Measurements from ENCODE around the gene KLC4. TPM values are rescaled to one million over a fixed set of nuclear protein-coding genes. Genes with fewer than 3 reads are reported as not detected.

Gene KLC4
- total and polyA plus RNA-seq, 9 of the 15 experiments (the other 6 are each of a cell fraction or from before 2014, with no cell fraction given) = 1.7 to 16.2 (median 7.7) TPM

DNA sequence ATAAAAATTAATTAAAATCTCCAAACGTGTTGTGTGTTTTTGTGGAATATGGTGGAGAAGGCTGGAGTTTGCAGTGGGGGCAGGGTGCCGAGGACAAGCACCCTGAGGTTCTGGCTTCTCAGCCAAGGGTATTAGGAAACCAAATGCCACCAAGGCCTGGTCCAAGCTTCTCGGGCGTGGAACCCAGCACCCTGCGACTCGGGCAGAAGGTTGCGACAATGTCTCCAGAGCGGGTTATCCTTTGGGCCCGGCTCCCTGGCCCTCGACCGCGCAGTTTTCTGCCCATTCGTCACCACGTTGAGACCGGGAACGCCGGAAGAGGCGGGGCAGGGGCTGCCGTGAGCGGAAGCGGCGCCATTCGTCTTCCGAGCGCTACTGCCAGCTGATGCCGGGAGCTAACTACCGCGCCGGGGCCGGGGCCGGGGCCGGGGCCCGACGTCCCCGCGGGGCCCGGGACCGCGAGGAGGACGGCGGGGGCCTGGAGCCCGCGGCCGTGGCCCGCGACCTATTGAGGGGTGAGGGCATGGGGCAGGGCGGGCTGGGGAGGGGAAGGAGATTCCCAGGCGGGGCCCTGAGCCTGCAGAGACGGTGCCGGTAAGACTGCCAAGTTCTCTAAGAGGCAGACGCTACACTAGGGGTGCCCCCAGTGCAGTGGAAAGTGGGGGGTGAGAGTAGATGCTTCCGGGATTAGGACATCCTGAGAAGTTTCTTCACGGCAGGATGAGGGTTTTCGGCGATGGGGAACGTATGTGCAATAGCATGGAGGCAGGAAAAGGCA, 38.0 kb upstream of the KLC4 start, which contains the start of gene RRP36 (continued):
- TF ChIP-seq, protein P1, sequence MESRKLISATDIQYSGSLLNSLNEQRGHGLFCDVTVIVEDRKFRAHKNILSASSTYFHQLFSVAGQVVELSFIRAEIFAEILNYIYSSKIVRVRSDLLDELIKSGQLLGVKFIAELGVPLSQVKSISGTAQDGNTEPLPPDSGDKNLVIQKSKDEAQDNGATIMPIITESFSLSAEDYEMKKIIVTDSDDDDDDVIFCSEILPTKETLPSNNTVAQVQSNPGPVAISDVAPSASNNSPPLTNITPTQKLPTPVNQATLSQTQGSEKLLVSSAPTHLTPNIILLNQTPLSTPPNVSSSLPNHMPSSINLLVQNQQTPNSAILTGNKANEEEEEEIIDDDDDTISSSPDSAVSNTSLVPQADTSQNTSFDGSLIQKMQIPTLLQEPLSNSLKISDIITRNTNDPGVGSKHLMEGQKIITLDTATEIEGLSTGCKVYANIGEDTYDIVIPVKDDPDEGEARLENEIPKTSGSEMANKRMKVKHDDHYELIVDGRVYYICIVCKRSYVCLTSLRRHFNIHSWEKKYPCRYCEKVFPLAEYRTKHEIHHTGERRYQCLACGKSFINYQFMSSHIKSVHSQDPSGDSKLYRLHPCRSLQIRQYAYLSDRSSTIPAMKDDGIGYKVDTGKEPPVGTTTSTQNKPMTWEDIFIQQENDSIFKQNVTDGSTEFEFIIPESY (CRISPR knock-in tag; IDR thresholded peaks at IDR 0.05) = no peak
- TF ChIP-seq SMARCB1 (IDR thresholded peaks at IDR 0.05; ENCODE audit: insufficient read length, low read depth) = no peak
- 0 out of 2 replicates have a peak, but pooled peaks have one; percentile 26 for TF ChIP-seq XRCC5 (IDR thresholded peaks at IDR 0.05; ENCODE audit: low read depth, low read length)
- TF ChIP-seq, protein P2, sequence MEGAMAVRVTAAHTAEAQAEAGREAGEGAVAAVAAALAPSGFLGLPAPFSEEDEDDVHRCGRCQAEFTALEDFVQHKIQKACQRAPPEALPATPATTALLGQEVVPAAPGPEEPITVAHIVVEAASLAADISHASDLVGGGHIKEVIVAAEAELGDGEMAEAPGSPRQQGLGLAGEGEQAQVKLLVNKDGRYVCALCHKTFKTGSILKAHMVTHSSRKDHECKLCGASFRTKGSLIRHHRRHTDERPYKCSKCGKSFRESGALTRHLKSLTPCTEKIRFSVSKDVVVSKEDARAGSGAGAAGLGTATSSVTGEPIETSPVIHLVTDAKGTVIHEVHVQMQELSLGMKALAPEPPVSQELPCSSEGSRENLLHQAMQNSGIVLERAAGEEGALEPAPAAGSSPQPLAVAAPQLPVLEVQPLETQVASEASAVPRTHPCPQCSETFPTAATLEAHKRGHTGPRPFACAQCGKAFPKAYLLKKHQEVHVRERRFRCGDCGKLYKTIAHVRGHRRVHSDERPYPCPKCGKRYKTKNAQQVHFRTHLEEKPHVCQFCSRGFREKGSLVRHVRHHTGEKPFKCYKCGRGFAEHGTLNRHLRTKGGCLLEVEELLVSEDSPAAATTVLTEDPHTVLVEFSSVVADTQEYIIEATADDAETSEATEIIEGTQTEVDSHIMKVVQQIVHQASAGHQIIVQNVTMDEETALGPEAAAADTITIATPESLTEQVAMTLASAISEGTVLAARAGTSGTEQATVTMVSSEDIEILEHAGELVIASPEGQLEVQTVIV (CRISPR knock-in tag; IDR thresholded peaks at IDR 0.05; ENCODE audit: borderline replicate concordance) = no peak
- peak; percentile 77 for TF ChIP-seq CCNT2 (IDR thresholded peaks at IDR 0.05; ENCODE audit: borderline replicate concordance, extremely low read depth, insufficient read length, low read depth, low read length)
- TF ChIP-seq THAP7 (CRISPR knock-in tag; IDR thresholded peaks at IDR 0.05) = peak; percentile 84
- TF ChIP-seq HDAC8 (tag; IDR thresholded peaks at IDR 0.05) = peak; percentile 39; the same call in 1 of the 2 replicates
- 0 out of 2 replicates have a peak, but pooled peaks have one; percentile 19 for TF ChIP-seq FOXJ2 (tag; IDR thresholded peaks at IDR 0.05)
- peak; percentile 57 to 94 (median 91) for TF ChIP-seq YY1 (IDR thresholded peaks at IDR 0.05; ENCODE audit: borderline replicate concordance in 1 of 3, control insufficient read depth in 1 of 3, extremely low read depth in 1 of 3, insufficient read depth in 3 of 3, insufficient read length in 1 of 3, insufficient replicate concordance in 2 of 3, low read depth in 1 of 3, low read length in 2 of 3)
- no peak for TF ChIP-seq GATAD2A (IDR thresholded peaks at IDR 0.05)
- peak; percentile 49 for TF ChIP-seq TBP (optimal IDR thresholded peaks at IDR 0.05; ENCODE audit: low read depth, low read length)
- no peak for TF ChIP-seq HDAC6 (IDR thresholded peaks at IDR 0.05; ENCODE audit: low read depth, low read length)
- TF ChIP-seq TRIM28 (IDR thresholded peaks at IDR 0.05) = 0 out of 2 replicates have a peak, but pooled peaks have one; percentile 43
- peak; percentile 91 for TF ChIP-seq L3MBTL2 (IDR thresholded peaks at IDR 0.05)
- peak; percentile 50; the same call in 1 of the 2 replicates for TF ChIP-seq C11orf30 (IDR thresholded peaks at IDR 0.05; ENCODE audit: low read depth)
- no peak for TF ChIP-seq ZKSCAN8 (CRISPR knock-in tag; IDR thresholded peaks at IDR 0.05)
